ENCODE results near the gene PPP4R1.

DNA sequence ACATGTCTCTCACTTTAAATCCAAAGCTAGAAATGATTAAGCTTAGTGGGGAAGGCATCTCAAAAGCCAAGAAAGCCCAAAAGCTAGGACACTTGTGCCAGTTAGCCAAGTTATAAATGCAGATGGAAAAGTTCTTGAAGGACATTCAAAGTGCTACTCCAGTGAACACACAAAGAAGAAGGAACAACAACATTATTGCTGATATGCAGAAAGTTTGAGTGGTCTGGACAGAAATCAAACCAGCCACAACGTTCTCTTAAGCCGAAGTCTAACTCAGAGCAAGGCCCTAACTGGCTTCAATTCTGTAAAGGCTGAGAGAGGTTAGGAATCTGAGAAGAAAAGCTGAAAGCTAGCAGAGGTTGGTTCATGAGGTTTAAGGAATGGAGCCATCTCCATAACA is 49.0 kb downstream of the PPP4R1 start:
- TF ChIP-seq FOS (IDR thresholded peaks at IDR 0.05; ENCODE audit: low read depth, low read length) (no peak), CTCF (conservative IDR thresholded peaks at IDR 0.05; ENCODE audit: low read depth, low read length) (no peak), POLR2A (IDR thresholded peaks at IDR 0.05; ENCODE audit: low read depth, low read length) (no peak), RAD21 (IDR thresholded peaks at IDR 0.05; ENCODE audit: low read length) (no peak), SMC3 (IDR thresholded peaks at IDR 0.05; ENCODE audit: low read depth, low read length) (no peak), BHLHE40 (IDR thresholded peaks at IDR 0.05; ENCODE audit: low read depth, low read length) (no peak), USF2 (IDR thresholded peaks at IDR 0.05; ENCODE audit: low read depth, low read length) (no peak), NFE2L2 (IDR thresholded peaks at IDR 0.05; ENCODE audit: low read depth, low read length) (no peak)
